ENCODE results near the gene RNF2.

The RNF2 gene

GRCh38 chr1:185104083-185104482 lies 58.7 kb downstream of the RNF2 start:
- no peak for DNase-seq

GRCh38 chr1:185105121-185105520 lies 59.8 kb downstream of the RNF2 start:
- no peak for DNase-seq

- no peak for DNase-seq
Observed at GRCh38 chr1:185108321-185108720, 63.0 kb downstream of the RNF2 start.

DNA sequence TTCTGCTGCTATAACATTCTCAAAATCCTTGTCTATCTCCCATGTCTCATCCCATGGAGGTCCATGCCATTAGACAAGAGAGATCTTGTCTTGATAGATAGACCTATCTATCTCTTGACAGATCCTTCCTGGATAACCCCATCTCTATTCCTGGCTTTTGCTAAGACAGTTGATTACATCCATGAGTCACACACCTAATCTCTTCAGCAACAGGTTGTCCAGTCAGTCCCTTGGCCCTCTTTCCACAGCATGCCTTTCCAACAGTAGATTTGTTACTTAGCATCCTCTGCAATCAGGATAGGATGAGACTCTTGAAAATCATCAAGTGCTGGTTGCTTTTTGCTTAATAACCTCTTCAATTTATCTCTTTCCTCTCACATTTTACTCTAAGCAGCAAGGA lies 64.8 kb downstream of the RNF2 start:
- no peak for DNase-seq

DNA sequence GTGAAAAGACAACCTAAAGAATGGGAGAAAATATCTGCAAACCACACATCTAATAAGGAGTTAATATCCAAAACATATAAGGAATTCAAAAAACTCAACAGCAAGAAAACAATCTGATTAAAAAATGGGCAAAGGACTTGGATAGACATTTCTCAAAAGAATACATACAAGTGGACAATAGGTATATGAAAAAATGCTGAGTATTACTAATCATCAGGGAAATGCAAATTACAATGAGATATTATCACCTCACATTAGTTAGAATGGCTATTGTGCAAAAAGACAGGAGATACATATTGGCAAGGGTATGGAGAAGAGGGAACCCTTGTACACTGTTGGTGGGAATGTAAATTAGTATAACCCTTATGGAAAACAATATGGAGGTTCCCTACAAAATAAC lies 66.5 kb downstream of the RNF2 start:
- no peak for DNase-seq

- DNase-seq, result no peak
Observed at GRCh38 chr1:185112356-185112755, 67.0 kb downstream of the RNF2 start.

GRCh38 chr1:185129708-185130107 lies 84.3 kb downstream of the RNF2 start:
- DNase-seq, result peak; percentile 39

DNA sequence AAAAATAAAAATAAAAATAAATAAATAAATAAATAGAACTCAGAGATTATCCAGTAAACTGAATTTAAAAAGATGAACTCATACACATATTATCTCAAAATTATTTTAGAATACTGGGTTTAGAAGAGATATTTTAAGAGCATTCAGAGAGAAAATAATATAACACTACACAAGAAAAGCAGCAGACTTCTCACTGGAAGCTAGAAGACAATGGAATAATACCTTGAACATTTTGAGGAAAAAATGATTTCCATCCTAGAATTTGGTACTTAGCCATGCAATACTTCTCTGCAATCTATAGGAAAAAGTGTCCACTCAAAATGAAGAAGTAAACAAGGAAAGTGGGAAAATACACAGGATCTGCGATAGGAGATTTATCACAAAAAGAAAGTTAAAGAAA lies 87.2 kb downstream of the RNF2 start:
- DNase-seq, result no peak

GRCh38 chr1:185137896-185138545 lies 92.7 kb downstream of the RNF2 start:
- no peak for DNase-seq

DNA sequence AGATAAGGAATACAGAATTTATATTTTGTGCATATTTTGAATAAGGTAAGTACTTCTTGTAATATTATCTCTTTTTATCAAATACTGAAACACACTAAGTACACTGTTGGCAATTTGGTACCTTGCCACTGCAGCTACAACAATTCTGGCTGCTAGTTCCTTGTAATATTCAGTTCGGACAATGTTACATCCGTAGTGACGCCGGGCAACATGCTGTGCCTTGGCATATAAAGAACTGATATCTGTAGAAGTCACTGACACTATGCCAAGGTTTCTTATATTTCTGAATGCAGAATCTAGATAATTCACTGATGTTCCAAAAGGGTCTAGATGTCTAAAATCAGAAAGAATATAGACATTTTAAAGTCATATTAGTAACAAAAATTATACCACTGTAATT lies 93.9 kb downstream of the RNF2 start:
- no peak for DNase-seq

DNA sequence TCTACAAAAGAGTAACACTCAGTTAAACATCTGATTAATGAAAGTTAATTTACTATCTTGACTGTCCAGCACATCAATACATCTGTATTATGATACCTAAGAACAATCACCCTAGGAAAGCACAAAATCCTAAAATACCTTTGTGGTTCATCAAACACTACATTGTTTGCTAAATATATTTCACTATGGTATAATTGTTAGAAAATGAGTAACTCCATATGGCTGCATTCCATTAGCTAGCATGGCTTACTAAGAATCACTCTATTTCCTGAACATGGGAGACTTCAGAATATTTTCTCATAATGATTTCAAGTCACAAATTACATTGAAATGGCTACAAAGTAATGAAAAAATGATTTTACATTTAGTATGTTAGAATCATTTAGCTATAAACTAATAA lies 98.9 kb downstream of the RNF2 start:
- no peak for DNase-seq

GRCh38 chr1:185151215-185151614 lies 105.9 kb downstream of the RNF2 start:
- no peak for DNase-seq
